GM03348 (cell line): ENCODE measurements around the gene TENT5C.
A peak's percentile ranks its signal among the peaks of the same experiment; 100 is the strongest.

Experiments used
- DNase-seq: peaks from one replicate; pipeline ENCODE4 v3.0.0; 2012; ENCODE audit warnings: low spot score

The TENT5C gene

DNA sequence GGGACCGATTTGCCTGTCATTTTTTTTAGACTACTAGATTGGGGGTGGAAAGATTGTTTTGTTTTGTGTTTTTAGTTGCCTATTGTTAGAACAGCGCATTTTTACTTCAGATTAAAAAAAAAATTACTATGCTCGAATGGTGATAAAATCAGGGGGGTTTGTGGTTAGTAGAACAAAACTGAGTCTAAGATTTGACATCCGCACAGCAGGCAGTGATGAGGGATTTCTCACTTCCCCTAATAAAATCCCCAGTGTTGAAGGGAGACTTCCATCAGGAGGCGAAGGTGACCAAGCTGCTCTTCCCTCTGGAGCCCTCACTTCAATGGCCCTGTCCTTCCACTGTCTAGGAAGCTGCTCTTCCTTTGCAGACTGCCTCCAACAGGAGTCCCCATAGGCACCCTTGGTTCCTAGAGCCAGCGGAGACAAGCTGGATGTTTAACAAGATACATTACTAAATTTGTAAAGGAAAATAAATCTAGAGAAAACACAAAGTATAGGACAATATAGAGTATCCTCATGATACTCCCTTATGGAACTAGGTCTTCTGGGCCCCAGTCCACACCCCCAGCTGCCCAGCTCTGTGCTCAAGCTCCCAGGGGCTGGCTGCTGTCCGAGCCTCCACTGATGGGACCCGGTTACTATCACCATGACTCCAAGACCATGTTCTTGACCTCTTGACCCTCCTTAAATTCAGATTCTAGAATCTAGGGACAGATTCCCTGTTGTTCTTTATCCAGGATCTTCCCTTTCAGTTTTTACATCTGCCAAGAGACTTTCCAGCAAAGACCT is 31.0 kb downstream of the TENT5C start:
- no peak for DNase-seq

- DNase-seq, result no peak
These were observed 32.3 kb downstream of the TENT5C start for GRCh38 chr1:117638141-117638540.

GRCh38 chr1:117638759-117639158 is 32.9 kb downstream of the TENT5C start:
- DNase-seq, result no peak

- no peak for DNase-seq
These were observed 33.9 kb downstream of the TENT5C start for GRCh38 chr1:117639741-117640140.

DNA sequence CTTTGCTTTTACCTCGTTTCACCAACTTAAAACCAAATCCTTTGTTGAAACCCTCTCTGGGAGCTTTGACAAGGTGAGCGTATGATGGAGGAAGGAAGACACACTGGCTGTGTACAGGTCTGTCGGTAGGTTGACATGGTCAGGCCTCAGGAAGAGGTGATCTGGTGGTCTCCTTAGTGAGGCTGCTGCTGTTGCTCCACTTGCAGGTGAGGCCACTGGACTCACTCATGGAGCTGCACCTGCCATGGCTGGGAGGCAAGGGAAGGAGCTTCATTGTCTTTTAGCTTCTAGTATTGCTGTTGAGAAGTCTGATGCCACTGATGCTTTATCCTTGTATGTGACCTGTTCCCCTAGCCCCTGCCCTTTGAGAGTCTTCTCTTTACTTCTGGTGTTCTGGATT is 35.7 kb downstream of the TENT5C start:
- DNase-seq, result no peak

DNA sequence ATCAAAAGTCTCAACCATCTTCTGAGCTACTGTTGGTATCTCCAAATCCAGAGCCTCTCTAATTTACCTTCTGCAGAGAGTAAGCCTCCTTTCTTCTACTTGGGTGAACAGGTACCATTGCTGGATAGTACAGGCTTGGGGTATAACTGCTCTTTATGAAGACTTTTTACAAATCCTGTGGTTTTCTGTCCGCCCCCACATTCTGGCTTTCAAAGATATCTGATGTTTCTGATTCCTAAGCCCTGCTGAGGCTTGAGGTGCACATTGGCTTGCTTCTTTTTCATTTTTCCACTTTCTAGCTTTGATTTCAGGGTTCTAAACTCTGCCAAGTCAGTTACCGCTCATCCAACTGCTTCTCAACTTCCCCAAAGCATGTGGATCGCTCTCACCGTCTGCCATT is 37.1 kb downstream of the TENT5C start:
- DNase-seq, result no peak

GRCh38 chr1:117643601-117644000 is 37.8 kb downstream of the TENT5C start:
- DNase-seq, result no peak

DNA sequence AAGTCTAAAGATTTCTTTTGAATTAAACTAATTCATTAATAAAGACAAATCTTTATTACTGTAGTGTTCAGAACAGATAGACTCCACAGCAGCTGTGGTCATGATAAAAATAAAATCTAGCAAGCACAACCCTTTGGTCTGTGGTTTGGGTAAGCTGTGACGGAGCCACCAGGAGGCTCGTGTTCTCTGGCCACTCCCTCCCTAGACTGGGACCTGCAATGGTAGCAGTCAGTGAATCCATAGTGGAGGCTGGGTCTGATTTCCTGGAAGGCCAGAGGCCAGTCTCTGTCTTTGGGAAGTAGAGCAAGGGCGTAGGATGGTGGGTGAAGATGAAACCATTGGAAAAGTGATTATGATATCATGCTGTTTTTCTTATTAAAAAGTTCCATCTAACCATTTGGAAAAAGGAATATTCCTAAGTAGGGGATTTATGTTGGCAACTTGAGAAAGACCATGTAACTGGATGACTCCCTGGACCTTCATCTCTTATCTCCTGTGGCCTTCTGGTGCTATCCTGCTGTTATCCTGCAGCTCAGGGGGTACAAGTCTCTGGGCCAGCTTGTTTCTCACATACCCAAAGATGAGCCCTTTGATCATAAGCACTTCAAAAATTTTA is 39.0 kb downstream of the TENT5C start:
- DNase-seq, result no peak

GRCh38 chr1:117645343-117645742 is 39.5 kb downstream of the TENT5C start:
- DNase-seq, result no peak

DNA sequence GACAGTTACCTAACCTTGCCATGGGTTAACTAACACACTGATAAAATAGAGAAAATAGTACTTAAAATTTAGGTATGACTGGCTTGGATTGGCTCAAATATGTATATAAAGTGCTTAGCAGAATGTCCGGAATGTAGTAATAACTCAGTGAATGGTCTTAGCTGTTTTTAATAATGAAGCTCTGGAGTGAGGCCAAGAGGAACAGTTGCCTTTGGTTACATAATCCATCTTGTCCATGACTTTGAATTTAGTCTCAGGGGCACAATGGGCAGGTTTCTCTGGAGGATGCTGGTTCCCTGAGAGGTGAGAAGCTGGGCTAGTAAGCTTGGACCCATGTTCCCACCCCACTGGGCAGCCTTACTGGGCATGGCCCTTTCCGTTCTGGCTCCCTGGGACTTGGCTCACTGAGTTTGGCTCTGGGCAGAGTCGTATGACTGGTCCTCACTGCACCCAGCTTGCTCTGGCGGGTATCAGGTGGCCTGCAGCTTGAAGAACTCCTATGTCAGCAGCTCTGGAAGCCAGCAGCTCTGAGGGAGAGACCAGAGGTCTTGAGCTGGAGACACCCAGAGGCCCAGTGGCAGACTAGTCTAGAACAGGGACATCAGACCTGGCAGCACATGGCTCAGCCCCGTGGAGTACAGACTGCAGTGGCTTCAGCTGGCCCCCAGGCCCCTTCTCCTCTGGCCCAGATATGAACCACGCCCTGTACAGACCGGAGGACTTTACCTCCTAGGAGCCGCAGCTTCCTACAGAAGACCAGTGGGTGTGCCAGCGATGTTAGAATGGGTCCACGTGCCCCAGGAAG is 40.4 kb downstream of the TENT5C start:
- peak; percentile 52 for DNase-seq

- no peak for DNase-seq
These were observed 41.1 kb downstream of the TENT5C start for GRCh38 chr1:117646956-117647355.

DNA sequence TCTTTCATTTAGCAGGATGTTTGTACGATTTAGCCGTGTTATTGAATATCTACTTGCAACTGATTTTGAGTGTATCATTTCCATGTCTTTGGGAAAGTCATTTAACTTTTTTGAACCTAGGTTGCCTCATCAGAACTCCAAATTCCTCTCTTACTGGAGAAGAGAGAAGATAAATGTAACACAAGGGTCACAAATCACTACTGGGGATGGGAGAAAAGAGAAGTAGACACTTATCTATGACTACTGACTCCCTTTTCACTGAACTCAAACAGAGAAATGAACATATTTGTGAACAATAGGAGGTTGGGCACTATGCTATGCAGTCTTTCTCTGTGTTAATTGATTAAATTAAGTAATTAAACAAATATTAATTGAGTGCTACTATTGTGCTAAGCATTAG is 42.2 kb downstream of the TENT5C start:
- no peak for DNase-seq

- DNase-seq, result no peak
These were observed 45.2 kb downstream of the TENT5C start for GRCh38 chr1:117650840-117651568.

DNA sequence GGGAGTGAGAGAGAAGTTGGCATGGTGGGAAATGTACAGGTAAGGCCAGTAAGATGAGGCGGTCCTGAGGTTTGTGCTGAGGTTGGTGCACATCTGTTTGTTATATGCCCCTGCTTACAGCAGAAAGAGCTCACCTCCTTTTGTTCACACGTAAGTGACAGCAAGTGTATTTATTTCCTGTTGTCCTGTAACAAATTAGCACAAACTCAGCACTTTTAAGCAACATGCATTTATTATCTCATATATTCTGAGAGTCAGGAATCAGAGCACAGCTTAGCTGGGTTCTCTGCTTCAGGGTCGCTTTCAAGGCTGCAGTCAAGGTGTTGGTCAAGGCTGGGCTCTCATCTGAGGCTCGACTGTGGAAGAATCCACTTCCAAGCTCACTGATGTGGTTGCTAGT is 45.8 kb downstream of the TENT5C start:
- no peak for DNase-seq

- DNase-seq, result no peak
These were observed 46.6 kb downstream of the TENT5C start for GRCh38 chr1:117652421-117652820.

DNA sequence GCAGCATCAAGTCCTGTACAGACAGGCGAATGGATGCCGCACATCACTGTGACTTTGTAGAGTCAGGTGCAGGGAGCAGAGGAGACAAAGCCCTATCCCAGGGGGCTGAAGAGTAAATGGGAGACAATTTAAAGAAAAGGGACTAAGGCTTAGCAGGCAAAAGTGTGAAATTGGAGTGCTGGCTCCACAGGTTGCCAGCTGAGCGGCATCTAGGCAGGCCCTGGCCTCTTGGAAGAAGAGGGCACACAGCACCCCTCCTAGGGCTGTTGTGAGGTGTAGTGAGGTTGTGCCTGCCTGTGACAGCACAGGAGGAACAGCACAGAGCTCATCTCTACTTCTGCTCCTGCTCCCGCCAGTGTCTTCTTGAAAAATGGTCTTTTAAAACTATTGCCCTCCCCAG is 47.3 kb downstream of the TENT5C start:
- no peak for DNase-seq

DNA sequence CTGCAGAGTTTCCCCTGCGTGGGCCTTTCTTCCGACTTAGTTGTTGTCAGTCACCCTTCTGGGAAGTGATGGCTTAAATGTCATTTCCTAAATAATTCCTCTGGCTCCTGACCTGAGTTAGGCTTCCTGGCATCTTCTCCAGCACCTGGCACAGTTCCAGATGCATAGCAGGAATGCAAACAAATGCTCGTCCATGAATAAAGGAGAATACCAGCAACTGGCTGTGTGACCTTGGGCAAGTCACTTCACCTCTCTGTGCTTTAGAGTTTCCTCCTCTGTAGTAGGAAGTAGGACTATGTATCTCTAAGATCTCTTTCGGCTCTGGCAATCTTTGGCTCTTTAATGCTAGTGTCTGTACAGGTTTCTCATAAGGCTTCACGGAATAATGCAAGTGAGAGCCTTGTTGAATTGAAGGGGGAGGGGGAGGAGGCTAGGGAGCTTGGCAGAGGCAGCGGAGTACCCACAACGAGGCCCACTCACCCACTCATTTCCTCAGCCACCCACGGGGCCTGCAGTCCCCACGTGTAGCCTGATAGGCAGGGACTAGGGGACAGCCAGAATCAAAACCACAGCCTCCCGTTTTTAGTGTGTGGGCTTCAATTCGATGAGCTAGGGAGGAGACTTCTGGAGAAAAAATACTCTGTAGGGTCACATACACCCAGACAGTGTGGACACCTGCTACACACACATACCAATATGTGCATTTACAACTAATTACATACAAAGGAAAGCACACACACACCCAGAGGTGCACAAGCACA is 48.1 kb downstream of the TENT5C start:
- DNase-seq, result no peak

DNA sequence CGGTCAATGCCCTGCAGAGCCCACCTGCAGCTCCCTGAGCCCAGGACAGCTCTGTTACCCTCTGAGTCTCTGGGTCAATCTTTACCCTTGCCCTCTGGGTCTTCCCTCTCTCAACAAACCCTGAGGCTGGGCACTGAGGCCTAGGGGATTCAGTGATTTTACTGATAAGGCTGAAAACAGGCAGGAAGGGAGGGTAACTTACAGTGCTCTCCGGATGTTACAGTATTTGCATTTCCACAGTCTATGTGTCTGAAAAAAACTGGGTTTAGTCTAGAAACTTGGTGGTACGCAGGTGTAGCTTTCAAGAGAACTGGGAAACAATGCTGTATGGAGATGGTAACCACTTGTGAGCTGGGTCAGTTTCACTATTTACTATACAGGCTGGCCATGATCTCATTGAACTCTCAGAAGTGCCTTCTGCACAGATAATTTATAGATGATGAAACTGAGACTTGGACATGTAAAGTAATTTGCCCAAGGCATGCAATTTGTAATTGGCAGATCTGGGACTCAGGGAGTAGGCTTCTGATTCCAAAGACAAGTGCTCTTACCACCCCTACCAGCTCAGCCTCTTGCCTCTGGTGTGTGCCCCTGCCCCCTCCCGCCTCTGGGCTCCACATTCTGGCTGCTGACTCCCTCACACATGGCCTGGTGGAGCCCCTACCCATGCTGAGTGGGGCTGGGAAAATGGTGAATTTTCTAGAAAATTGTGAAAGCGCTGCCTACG is 48.8 kb downstream of the TENT5C start:
- DNase-seq, result no peak

GRCh38 chr1:117655220-117655577 is 49.4 kb downstream of the TENT5C start:
- no peak for DNase-seq

DNA sequence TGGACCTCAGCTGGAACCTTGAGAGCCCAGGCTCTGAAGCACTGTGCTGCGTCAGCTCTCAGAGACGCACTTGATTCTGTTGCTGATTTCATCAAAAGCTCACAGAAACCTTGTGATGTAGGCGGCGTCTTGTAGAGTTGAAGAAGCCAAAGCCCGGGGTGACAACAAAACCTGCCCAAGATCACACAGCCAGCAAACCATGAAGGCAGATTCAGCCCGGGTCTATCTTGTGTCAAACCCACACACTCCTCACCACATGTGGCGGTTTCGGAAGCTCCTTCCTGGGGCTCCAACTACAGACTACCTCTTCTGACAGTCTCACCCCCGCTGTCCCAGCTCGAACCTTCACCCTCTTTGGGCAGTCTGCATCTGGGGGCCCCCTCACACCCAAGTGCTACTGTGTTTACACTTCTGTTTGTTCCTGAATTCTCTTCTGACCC is 50.4 kb downstream of the TENT5C start:
- no peak for DNase-seq

- peak; percentile 71 for DNase-seq
These were observed 51.2 kb downstream of the TENT5C start for GRCh38 chr1:117657031-117657430.
